GM03348 (cell line): ENCODE data around the gene BAHCC1.

Experiments used
- DNase-seq: peaks from one replicate; pipeline ENCODE4 v3.0.0; 2012; ENCODE audit warnings: low spot score

The BAHCC1 gene

GRCh38 chr17:81367171-81367570 is 28.1 kb upstream of the BAHCC1 start:
- DNase-seq: no peak

GRCh38 chr17:81368161-81369022 is 26.9 kb upstream of the BAHCC1 start:
- no peak for DNase-seq

GRCh38 chr17:81370294-81370693 is 25.0 kb upstream of the BAHCC1 start:
- no peak for DNase-seq

GRCh38 chr17:81371910-81372760 is 23.1 kb upstream of the BAHCC1 start:
- peak; percentile 68 for DNase-seq

GRCh38 chr17:81373536-81374160 is 21.6 kb upstream of the BAHCC1 start:
- no peak for DNase-seq

GRCh38 chr17:81374890-81375289 is 20.4 kb upstream of the BAHCC1 start:
- no peak for DNase-seq

GRCh38 chr17:81376946-81377714 is 18.1 kb upstream of the BAHCC1 start:
- no peak for DNase-seq

- no peak for DNase-seq
Measured at GRCh38 chr17:81378941-81379511, 16.2 kb upstream of the BAHCC1 start.

GRCh38 chr17:81379523-81379942 is 15.7 kb upstream of the BAHCC1 start:
- no peak for DNase-seq

GRCh38 chr17:81380131-81380530 is 15.1 kb upstream of the BAHCC1 start:
- no peak for DNase-seq

- no peak for DNase-seq
Measured at GRCh38 chr17:81380666-81381518, 14.4 kb upstream of the BAHCC1 start.

GRCh38 chr17:81381632-81382577 is 13.4 kb upstream of the BAHCC1 start:
- DNase-seq: no peak

- no peak for DNase-seq
Measured at GRCh38 chr17:81382851-81383250, 12.4 kb upstream of the BAHCC1 start.

- no peak for DNase-seq
Measured at GRCh38 chr17:81383504-81384421, 11.5 kb upstream of the BAHCC1 start.

- no peak for DNase-seq
Measured at GRCh38 chr17:81384929-81385319, 10.3 kb upstream of the BAHCC1 start.

GRCh38 chr17:81385320-81386111 is 9.7 kb upstream of the BAHCC1 start:
- DNase-seq: no peak

- no peak for DNase-seq
Measured at GRCh38 chr17:81386141-81386645, 9.1 kb upstream of the BAHCC1 start.
